Endodermal cell (in vitro differentiated cells): ENCODE results near the gene ZNHIT6. TPM values are rescaled to one million over a fixed set of nuclear protein-coding genes. Genes with fewer than 3 reads are reported as not detected.
"Not testable (repeated sequence)": the region's sequence is repeated elsewhere in the genome, so short reads cannot be mapped to it uniquely, and the experiment has no call there.

Experiments
- DNase-seq: peaks from one replicate; pipeline ENCODE4 v3.0.0-alpha.2; 2017
- H3K27ac ChIP-seq: 2 replicates; pipeline ENCODE4 v1.5.1; 2013; ENCODE audit warnings: mild to moderate bottlenecking, low read depth, low read length, moderate library complexity
- H3K27me3 ChIP-seq: 2 replicates; pipeline ENCODE4 v1.6.1; 2013; ENCODE audit warnings: mild to moderate bottlenecking, low read length, moderate library complexity; ENCODE audit not compliant: insufficient read depth, control insufficient read depth, poor library complexity, severe bottlenecking
- H3K36me3 ChIP-seq: 2 replicates; pipeline ENCODE4 v1.7.0; 2013; ENCODE audit warnings: mild to moderate bottlenecking, low read length, moderate library complexity; ENCODE audit not compliant: control insufficient read depth, insufficient read depth
- H3K4me1 ChIP-seq: one replicate; pipeline ENCODE4 v1.7.0; 2013; ENCODE audit warnings: low read length; ENCODE audit not compliant: control insufficient read depth, insufficient read depth
- H3K4me3 ChIP-seq: 2 replicates; pipeline ENCODE4 v1.5.1; 2013; ENCODE audit warnings: mild to moderate bottlenecking, low read length, moderate library complexity
- H3K9ac ChIP-seq: 2 replicates; pipeline ENCODE4 v1.6.1; 2013; ENCODE audit warnings: mild to moderate bottlenecking, low read length, moderate library complexity; ENCODE audit not compliant: poor library complexity, severe bottlenecking; ENCODE audit errors: extremely low read depth
- H3K9me3 ChIP-seq: 2 replicates; pipeline ENCODE4 v1.6.1; 2013; ENCODE audit warnings: mild to moderate bottlenecking, low read length, moderate library complexity; ENCODE audit not compliant: control insufficient read depth
- H3K27ac Mint-ChIP-seq: 2 replicates; pipeline ENCODE4 v1.8.0; 2020; ENCODE audit warnings: mixed read lengths
- H3K27me3 Mint-ChIP-seq: 2 replicates; pipeline ENCODE4 v1.8.0; 2021; ENCODE audit warnings: mild to moderate bottlenecking, mixed read lengths; ENCODE audit not compliant: insufficient read depth
- H3K36me3 Mint-ChIP-seq: 2 replicates; pipeline ENCODE4 v1.8.0; 2020; ENCODE audit warnings: low read depth, mixed read lengths
- H3K4me1 Mint-ChIP-seq: 2 replicates; pipeline ENCODE4 v1.8.0; 2020; ENCODE audit warnings: mixed read lengths
- H3K4me3 Mint-ChIP-seq: 2 replicates; pipeline ENCODE4 v1.8.0; 2020; ENCODE audit warnings: mild to moderate bottlenecking, moderate library complexity, mixed read lengths
- H3K9me3 Mint-ChIP-seq: 2 replicates; pipeline ENCODE4 v1.8.0; 2020; ENCODE audit warnings: mild to moderate bottlenecking, mixed read lengths
- CTCF ChIP-seq: fragments of 200-600 bp; sonication (generic); conservative IDR thresholded peaks from 2 replicates; pipeline ENCODE4 v1.5.0; 2021; ENCODE audit warnings: antibody characterized with exemption, mild to moderate bottlenecking
- WGBS, 2 experiments: methylation state at CpG; one replicate each; pipeline versions ENCODE4 v1.1.5 to v1.1.7; 2013; ENCODE audit warnings: missing lambda C conversion rate in 2 of 2, mixed read lengths in 1 of 2; ENCODE audit not compliant: insufficient coverage in 1 of 2, insufficient read length in 1 of 2; 5-methylcytosine and 5-hydroxymethylcytosine counted together
- total RNA-seq, 2 donors: library from RNA; stranded (reverse); fragmentation: NEBNext Ultra II Directional in 1 of 2; extraction: Animal tissue kit (Norgen Biotek cat#: 25700) in 1 of 2; gene quantifications; 2 replicates in 1 of 2; 3 replicates in 1 of 2; pipeline ENCODE4 v1.2.1, GENCODE V29; 2021

The ZNHIT6 gene
- total RNA-seq, 2 donors from 2014 or later: 11.3 to 12.4 TPM

- no peak for TF ChIP-seq CTCF
- H3K9me3 ChIP-seq: peaks cover 18% of the 10 kb centered on the region
- no peak overlapping the region for H3K4me3 ChIP-seq
- WGBS, 2 experiments: 91 to 100% methylated on average over 2 to 3 of the region's 3 CpGs
- DNase-seq: no peak
- no peaks in the 10 kb centered on the region for H3K27me3 Mint-ChIP-seq
- peaks cover 2% of the 10 kb centered on the region for H3K4me1 Mint-ChIP-seq
- peaks cover 41% of the 10 kb centered on the region for H3K36me3 Mint-ChIP-seq
- no peak overlapping the region for H3K4me3 Mint-ChIP-seq
- no peak overlapping the region for H3K9ac ChIP-seq
- peaks cover 27% of the 10 kb centered on the region for H3K36me3 ChIP-seq
- no peak overlapping the region for H3K27ac Mint-ChIP-seq
- no peak overlapping the region for H3K27ac ChIP-seq
- no peaks in the 10 kb centered on the region for H3K4me1 ChIP-seq
- peaks cover 18% of the 10 kb centered on the region for H3K9me3 Mint-ChIP-seq
- no peaks in the 10 kb centered on the region for H3K27me3 ChIP-seq
These were observed 55.9 kb downstream of the ZNHIT6 start for GRCh38 chr1:85652327-85652726.

- Mint-ChIP-seq H3K27ac (no peak overlapping the region), H3K4me3 (no peak overlapping the region), H3K27me3 (no peaks in the 10 kb centered on the region), H3K36me3 (peaks cover 41% of the 10 kb centered on the region), H3K4me1 (peaks cover 2% of the 10 kb centered on the region), H3K9me3 (peaks cover 20% of the 10 kb centered on the region)
- H3K9ac ChIP-seq: no peak overlapping the region
- H3K27me3 ChIP-seq: no peaks in the 10 kb centered on the region
- TF ChIP-seq CTCF: no peak
- WGBS, 2 experiments: 88% methylated on average over 1 of the region's 1 CpG; no CpG with 5 or more reads in 1 of the 2 experiments
- no peak overlapping the region for H3K27ac ChIP-seq
- H3K4me3 ChIP-seq: no peak overlapping the region
- no peaks in the 10 kb centered on the region for H3K4me1 ChIP-seq
- H3K36me3 ChIP-seq: peaks cover 27% of the 10 kb centered on the region
- DNase-seq: peak; percentile 55
- peaks cover 18% of the 10 kb centered on the region for H3K9me3 ChIP-seq
These were observed 57.6 kb downstream of the ZNHIT6 start for GRCh38 chr1:85650645-85651044.

- H3K27ac ChIP-seq: no peak overlapping the region
- H3K4me3 Mint-ChIP-seq: no peak overlapping the region
- H3K27me3 ChIP-seq: no peaks in the 10 kb centered on the region
- peaks cover 43% of the 10 kb centered on the region for H3K36me3 Mint-ChIP-seq
- H3K9me3 ChIP-seq: peaks cover 18% of the 10 kb centered on the region
- DNase-seq: no peak
- H3K36me3 ChIP-seq: peaks cover 27% of the 10 kb centered on the region
- TF ChIP-seq CTCF: no peak
- no peaks in the 10 kb centered on the region for H3K4me1 Mint-ChIP-seq
- H3K4me3 ChIP-seq: no peak overlapping the region
- H3K9ac ChIP-seq: no peak overlapping the region
- H3K27me3 Mint-ChIP-seq: no peaks in the 10 kb centered on the region
- no peaks in the 10 kb centered on the region for H3K4me1 ChIP-seq
- no peak overlapping the region for H3K27ac Mint-ChIP-seq
- H3K9me3 Mint-ChIP-seq: peaks cover 21% of the 10 kb centered on the region
These were observed 58.6 kb downstream of the ZNHIT6 start for GRCh38 chr1:85649591-85649990.

- H3K27me3 ChIP-seq, H3K27me3 Mint-ChIP-seq, H3K4me1 Mint-ChIP-seq, H3K9ac ChIP-seq, H3K4me3 ChIP-seq, H3K27ac ChIP-seq, H3K36me3 ChIP-seq, H3K4me1 ChIP-seq: not testable (repeated sequence)
- H3K36me3 Mint-ChIP-seq: peaks cover 37% of the 10 kb centered on the region
- peak; percentile 75 for DNase-seq
- peaks cover 25% of the 10 kb centered on the region for H3K9me3 ChIP-seq
- WGBS, 2 experiments: 66 to 75% methylated on average over 6 to 24 of the region's 24 CpGs
- H3K4me3 Mint-ChIP-seq: peak overlapping the region; percentile 47
- H3K27ac Mint-ChIP-seq: peak overlapping the region; percentile 53
- peaks cover 39% of the 10 kb centered on the region for H3K9me3 Mint-ChIP-seq
These were observed 66.4 kb downstream of the ZNHIT6 start for GRCh38 chr1:85641598-85642556.

- not testable (repeated sequence) for H3K9ac ChIP-seq, H3K27me3 Mint-ChIP-seq, DNase-seq, H3K36me3 ChIP-seq, H3K4me3 Mint-ChIP-seq, H3K4me1 ChIP-seq, H3K4me1 Mint-ChIP-seq, H3K27ac ChIP-seq, H3K4me3 ChIP-seq, H3K27ac Mint-ChIP-seq, H3K27me3 ChIP-seq
- H3K9me3 ChIP-seq: peaks cover 26% of the 10 kb centered on the region
- 93 to 98% methylated on average over 4 to 7 of the region's 7 CpGs for WGBS, 2 experiments
- Mint-ChIP-seq H3K9me3 (peaks cover 42% of the 10 kb centered on the region), H3K36me3 (peaks cover 43% of the 10 kb centered on the region)
These were observed 68.3 kb downstream of the ZNHIT6 start for GRCh38 chr1:85639920-85640319.
